ENCODE results near the gene KCTD14.

Gene KCTD14

DNA sequence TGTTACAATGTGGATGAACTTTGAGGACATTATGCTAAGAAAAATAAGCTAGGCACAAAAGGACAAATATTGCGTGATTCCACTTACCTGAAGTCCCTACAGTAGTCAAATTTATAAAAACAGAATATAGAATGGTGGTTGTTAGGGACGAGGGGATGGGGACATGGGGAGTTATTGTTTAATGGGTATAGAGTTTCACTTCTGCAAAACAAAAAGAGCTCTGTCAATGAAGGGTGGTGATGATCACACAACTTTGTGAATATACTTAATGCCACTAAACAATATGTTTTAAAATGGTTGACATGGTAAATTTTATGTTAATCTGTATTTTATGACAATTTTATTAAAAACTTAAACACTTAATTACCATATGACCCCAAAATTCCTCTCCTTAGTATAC, 54.7 kb downstream of the KCTD14 start:
- DNase-seq (ENCODE audit: low read depth), result no peak
- TF ChIP-seq CTCF (conservative IDR thresholded peaks at IDR 0.05; ENCODE audit: low read length), result no peak
- no peak overlapping the region for H3K4me3 ChIP-seq (ENCODE audit: low read length)

GRCh38 chr11:77967753-77968152, 55.3 kb downstream of the KCTD14 start:
- TF ChIP-seq CTCF (conservative IDR thresholded peaks at IDR 0.05; ENCODE audit: low read length), result no peak
- no peak for DNase-seq (ENCODE audit: low read depth)
- H3K4me3 ChIP-seq (ENCODE audit: low read length), result no peak overlapping the region

DNA sequence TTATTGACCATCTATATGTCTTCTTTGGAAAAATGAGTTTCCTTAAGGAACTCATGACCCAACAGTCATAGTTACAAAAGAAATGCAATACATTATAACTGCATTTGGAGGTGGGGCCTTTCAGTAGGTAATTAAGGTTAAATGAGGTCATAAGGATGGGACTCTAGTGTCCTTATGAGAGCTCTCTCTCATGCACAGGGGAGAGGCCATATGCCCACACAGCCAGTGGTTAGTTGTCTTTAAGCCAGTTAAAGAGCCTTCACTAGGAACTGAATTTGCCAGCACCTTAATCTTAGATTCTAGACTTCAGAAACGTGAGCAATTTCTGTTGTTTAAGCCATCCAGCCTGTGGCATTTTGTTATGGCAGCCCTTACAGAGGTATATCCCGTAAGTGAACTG, 56.0 kb downstream of the KCTD14 start:
- DNase-seq (ENCODE audit: low read depth), result no peak
- TF ChIP-seq CTCF (conservative IDR thresholded peaks at IDR 0.05; ENCODE audit: low read length), result no peak
- H3K4me3 ChIP-seq (ENCODE audit: low read length), result no peak overlapping the region

DNA sequence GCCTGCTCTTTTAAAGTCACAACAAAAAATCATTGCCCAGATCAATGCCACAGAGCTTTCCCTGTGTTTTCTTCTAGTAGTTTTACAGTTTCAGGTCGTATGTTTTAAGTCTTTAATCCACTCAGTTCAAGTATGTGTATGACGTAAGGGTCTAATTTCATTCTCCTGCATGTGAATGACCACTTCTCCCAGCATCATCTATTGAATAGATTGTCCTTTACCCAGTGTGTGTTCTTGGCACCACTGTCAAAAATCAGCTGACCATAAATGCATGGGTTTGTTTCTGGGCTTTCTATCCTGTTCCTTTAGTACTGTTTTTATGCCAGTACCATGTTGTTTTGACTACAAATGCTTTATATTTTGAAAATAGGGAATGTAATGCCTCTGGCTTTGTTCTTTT, 56.7 kb downstream of the KCTD14 start:
- no peak overlapping the region for H3K4me3 ChIP-seq (ENCODE audit: low read length)
- no peak for DNase-seq (ENCODE audit: low read depth)
- no peak for TF ChIP-seq CTCF (conservative IDR thresholded peaks at IDR 0.05; ENCODE audit: low read length)

Data from AG10803 (cell line).